Measurements from ENCODE around the gene TTLL12.

The TTLL12 gene

DNA sequence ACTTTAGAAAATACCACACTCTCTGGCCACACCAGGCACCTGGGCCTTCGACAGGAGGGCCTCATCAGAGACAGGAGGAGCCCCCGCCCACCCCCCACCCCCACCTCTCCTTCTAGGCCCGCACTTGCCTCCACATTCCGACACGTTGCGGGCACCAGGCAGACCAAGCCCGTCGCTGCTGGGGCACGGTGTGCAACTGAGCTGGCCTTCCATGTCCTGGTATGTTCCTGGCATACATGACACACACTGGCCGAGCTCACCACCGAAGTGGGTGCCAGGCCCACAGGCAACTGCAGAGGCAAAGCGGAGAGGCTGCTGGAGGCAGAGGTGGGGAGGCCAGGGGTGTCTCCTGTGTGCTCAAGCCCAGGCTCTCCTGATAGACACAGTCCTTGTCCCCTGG, 27.0 kb upstream of the TTLL12 start:
- DNase-seq (ENCODE audit: low read depth, low spot score): no peak

- DNase-seq (ENCODE audit: low read depth, low spot score): no peak
Observed at GRCh38 chr22:43213051-43213450, 26.1 kb upstream of the TTLL12 start.

- DNase-seq (ENCODE audit: low read depth, low spot score): no peak
Observed at GRCh38 chr22:43212434-43212952, 25.6 kb upstream of the TTLL12 start.

GRCh38 chr22:43211941-43212433, 25.1 kb upstream of the TTLL12 start:
- DNase-seq (ENCODE audit: low read depth, low spot score): no peak

GRCh38 chr22:43210631-43211515, 23.9 kb upstream of the TTLL12 start:
- no peak for DNase-seq (ENCODE audit: low read depth, low spot score)

- DNase-seq (ENCODE audit: low read depth, low spot score): no peak
Observed at GRCh38 chr22:43209971-43210370, 23.0 kb upstream of the TTLL12 start.

DNA sequence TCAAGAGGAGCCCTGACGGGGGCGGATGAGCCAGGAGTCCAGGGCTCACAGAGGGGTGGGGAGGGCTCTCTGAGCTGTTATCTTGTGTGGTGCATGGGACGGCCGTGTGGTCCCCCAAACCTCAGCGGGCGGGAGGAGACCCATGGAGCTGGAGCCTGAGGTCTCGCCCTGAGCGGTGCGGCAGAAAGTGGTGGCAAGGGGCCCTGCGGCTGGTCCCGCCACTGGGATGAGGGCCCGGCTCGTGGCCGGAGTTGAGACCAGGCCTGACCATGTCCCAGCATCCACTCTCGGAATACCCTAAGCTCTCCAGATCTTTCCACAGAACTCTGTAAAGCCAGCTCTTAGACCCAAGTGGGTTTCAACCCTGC, 22.6 kb upstream of the TTLL12 start:
- no peak for DNase-seq (ENCODE audit: low read depth, low spot score)

- no peak for DNase-seq (ENCODE audit: low read depth, low spot score)
Observed at GRCh38 chr22:43208703-43209522, 22.0 kb upstream of the TTLL12 start.

DNA sequence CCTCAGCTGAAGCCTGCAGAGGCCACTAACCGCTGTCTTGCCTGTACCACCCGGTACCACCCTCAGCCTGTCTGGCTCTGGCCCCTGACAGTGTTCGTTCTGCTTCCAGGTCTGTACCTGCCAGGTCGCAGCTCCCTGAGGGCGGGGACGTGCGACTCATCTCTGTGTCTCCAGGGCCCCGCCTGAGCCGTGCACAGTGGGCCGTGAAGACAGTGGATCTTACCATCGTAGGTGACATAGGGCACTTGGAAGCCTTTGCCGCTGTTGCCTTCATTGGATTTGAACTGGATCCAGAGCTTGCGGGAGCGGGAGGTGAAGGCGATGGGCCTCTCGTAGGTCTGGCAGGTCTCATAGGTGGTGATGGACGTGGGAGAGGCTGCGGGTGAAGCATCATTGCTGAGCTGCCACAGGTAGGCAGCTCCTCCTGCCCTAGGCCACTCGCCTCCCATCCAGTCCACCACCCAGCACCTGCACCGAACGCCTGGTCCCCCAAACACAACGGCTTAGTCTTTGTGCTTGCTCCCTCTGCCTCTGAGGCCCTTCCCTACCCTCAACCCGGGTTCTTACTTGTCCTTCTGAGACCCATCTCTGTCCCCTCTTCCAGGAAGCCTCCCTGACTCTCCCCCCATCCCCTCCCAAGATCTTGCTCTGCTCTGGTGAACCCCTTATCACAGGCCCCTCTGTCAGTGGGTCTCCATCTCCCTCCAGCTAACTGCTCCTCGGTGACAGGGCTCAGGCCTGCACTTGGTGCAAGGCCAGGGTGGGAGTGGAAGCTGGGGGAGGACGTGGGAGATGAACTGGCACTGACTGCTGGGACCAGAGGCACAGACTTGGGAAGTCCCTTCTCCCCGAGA, 21.1 kb upstream of the TTLL12 start:
- no peak for DNase-seq (ENCODE audit: low read depth, low spot score)

GRCh38 chr22:43207386-43207785, 20.5 kb upstream of the TTLL12 start:
- no peak for DNase-seq (ENCODE audit: low read depth, low spot score)

- DNase-seq (ENCODE audit: low read depth, low spot score): no peak
Observed at GRCh38 chr22:43206509-43207161, 19.7 kb upstream of the TTLL12 start.

DNA sequence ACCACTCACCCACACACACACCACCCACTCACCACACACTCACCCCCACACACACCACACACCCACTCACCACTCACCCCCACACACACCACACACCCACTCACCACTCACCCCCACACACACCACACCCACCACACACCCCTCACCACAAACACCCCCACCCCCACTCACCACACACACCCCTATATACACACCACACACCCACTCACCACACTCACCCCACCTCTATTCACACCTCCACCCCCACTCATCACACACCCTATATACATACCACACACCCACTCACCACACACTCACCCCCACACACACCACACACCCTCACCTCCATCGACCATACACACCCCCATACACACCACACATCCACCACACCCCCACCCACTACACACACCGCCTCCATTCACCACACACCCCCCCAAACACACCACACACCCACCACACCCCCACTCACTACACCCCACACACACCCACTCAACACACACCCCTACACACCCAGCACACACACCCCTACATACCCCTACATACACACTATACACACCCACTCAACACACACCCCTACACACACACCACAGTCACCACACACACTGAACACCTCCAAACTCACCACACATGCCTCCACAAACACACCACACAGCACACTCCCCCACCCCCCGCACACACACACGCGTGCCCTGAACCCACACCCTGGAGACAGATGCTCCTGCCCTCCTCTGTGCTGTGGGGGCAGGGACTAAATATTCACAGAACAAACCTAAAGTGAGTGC, 19.0 kb upstream of the TTLL12 start:
- DNase-seq (ENCODE audit: low read depth, low spot score): no peak

- DNase-seq (ENCODE audit: low read depth, low spot score): no peak
Observed at GRCh38 chr22:43205261-43205691, 18.3 kb upstream of the TTLL12 start.

- DNase-seq (ENCODE audit: low read depth, low spot score): no peak
Observed at GRCh38 chr22:43203471-43203981, 16.6 kb upstream of the TTLL12 start.

DNA sequence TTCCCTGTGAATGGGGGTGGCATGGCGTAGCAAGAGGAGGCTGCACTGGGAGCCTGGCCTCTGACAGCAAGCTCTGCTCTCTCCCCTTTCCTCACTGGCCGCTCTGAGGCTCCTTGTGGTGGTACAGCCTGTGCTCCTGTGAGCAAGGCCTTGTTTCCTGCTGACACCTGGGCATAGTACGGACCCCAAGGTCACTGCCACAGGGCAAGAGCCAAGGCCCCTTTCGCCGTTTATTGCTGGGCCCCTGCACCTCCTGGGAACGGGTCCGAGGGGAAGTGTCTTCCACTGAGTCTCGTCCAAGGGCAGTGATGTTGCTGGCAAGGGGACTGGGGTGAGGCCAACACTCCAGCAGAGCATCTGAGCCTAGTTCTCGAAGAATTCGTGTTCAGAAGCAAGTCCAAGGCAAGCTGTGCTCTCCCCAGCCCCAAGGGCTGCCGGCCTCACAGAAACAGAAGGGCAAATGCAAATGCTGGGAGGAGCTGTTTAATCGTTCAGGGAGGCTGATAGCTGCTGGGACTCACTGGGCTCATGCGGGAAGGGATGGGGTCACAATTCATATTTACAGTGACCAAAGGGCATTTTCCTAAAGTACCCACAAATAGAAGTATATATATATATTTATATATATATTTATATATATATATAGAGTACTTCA, 15.9 kb upstream of the TTLL12 start:
- no peak for DNase-seq (ENCODE audit: low read depth, low spot score)

- DNase-seq (ENCODE audit: low read depth, low spot score): no peak
Observed at GRCh38 chr22:43202326-43202725, 15.4 kb upstream of the TTLL12 start.

DNA sequence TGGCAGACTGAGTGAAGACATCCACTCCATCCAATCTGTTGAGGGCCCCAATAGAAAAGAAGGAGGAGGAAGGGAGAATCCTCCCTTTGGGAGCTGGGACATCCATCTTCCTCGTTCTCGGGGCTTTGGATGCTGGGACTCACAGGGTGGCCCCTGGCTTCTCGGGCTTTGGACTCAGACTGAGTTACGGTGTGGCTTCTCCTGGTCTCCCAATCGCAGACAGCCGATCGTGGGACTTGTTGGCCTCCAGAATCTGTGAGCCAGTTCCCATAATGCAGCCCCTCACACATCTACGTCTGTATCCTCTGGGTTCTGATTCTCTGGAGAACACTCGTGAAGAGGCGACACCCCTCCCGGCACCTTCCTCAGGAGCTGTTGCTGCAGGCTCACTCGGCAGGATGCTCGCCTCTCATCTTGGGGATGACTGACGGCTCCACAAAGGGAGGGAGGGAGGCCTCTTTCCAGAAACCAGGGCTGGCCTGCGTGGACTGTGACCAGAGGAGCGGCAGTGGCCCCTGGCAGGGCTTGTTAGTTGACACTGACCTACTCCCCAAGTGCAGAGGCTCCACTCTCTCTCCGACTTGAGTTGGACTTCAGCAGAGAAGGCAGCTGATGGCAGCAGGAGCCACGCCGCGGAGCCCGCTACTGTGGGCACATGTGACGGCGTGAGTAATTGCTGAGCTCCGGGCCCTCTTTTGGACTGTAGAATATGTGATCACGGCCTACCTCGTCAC, 14.7 kb upstream of the TTLL12 start:
- DNase-seq (ENCODE audit: low read depth, low spot score): no peak

- no peak for DNase-seq (ENCODE audit: low read depth, low spot score)
Observed at GRCh38 chr22:43200555-43200954, 13.6 kb upstream of the TTLL12 start.

DNA sequence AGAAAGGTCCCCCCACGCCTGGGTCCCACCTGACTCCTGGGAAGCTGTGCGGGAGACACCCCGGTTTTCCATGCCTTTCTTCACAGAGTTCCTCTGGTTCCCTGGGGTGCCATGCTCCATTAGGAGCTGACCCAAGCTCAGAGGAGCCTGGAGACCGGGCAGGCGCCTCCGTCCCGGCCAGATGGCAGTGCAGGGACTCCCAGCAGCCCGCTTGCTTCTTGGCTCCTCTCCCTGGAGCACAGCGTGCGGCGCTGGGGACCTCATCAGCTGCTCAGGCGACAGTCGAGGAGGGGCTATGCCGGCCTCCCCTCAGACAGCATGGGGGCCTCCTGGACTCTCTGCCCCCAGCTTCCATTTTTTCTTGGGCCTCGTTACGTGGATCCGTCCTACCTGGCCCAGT, 13.1 kb upstream of the TTLL12 start:
- DNase-seq (ENCODE audit: low read depth, low spot score): no peak
